Right atrium auricular region (tissue), 2 donors: ENCODE data around the gene EPN3. TPM values are rescaled to one million over a fixed set of nuclear protein-coding genes. Genes with fewer than 3 reads are reported as not detected.

Experiments used
- DNase-seq: peaks from one replicate; pipeline ENCODE4 v3.0.0-alpha.2; 2019; ENCODE audit warnings: low spot score
- H3K27ac ChIP-seq, 2 donors: fragments of 200-600 bp; sonication (generic); 1 replicate in 1 of 2; 2 replicates in 1 of 2; pipeline ENCODE4 v1.5.1; 2016 to 2019
- H3K27me3 ChIP-seq, 2 donors: fragments of 200-600 bp; sonication (generic); one replicate each; pipeline versions ENCODE4 v1.5.1 to v1.6.0; 2017 to 2019
- H3K36me3 ChIP-seq: fragments of 200-600 bp; sonication (generic); one replicate; pipeline ENCODE4 v1.5.1; 2016
- H3K4me1 ChIP-seq, 2 donors: fragments of 200-600 bp; sonication (generic); one replicate each; pipeline versions ENCODE4 v1.5.1 to v1.6.0; 2017 to 2019
- H3K4me3 ChIP-seq, 2 donors: fragments of 200-600 bp; sonication (generic); 1 replicate in 1 of 2; 2 replicates in 1 of 2; pipeline ENCODE4 v1.5.1; 2017 to 2019; ENCODE audit warnings: mild to moderate bottlenecking in 1 of 2, moderate library complexity in 1 of 2
- H3K9me3 ChIP-seq, 2 donors: fragments of 200-600 bp; sonication (generic); one replicate each; pipeline ENCODE4 v1.5.1; 2019
- total RNA-seq, 2 donors: library from RNA; depleted of rRNA; stranded (reverse); fragments of >200 nt; gene quantifications; one replicate each; pipeline ENCODE4 v1.1.0, GENCODE V29; 2016
- TF ChIP-seq, protein P1 (sequence below), 2 donors: fragments of 200-600 bp; sonication (generic); IDR thresholded peaks; one replicate each; pipeline ENCODE4 v1.5.1; 2019; ENCODE audit warnings: antibody characterized with exemption in 2 of 2

Gene EPN3
- total RNA-seq, 2 donors from 2014 or later, result 4.5 to 13.3 TPM

DNA sequence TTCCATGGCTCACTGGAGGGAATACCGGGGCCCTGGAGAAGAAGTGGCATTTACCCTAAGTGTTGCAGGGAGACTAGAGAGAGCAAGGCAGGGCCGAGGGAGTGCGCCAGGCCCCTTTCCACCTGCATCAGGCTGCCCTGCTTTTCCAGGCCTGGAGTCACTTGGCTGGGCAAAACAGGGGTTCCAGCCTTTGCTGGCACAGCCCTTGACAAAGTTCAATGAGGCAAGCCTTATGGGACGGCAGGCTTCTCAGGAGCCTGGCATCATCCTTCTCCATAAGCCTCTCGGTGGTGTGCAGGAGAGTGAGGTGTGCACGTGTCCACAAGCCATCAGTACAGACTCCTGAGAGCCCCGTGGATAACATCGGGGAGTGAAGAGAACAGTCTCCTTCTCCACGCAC lies 55.0 kb downstream of the EPN3 start:
- Histone ChIP-seq H3K36me3 (no peaks in the 10 kb centered on the region), H3K27ac (peak overlapping the region; percentile 84 to 94), H3K27me3 (no peaks in the 10 kb centered on the region), H3K4me1 (peaks cover 0 to 69% of the 10 kb centered on the region in 2 donors), H3K9me3 (no peaks in the 10 kb centered on the region), H3K4me3 (no peak overlapping the region)
- TF ChIP-seq, protein P1, sequence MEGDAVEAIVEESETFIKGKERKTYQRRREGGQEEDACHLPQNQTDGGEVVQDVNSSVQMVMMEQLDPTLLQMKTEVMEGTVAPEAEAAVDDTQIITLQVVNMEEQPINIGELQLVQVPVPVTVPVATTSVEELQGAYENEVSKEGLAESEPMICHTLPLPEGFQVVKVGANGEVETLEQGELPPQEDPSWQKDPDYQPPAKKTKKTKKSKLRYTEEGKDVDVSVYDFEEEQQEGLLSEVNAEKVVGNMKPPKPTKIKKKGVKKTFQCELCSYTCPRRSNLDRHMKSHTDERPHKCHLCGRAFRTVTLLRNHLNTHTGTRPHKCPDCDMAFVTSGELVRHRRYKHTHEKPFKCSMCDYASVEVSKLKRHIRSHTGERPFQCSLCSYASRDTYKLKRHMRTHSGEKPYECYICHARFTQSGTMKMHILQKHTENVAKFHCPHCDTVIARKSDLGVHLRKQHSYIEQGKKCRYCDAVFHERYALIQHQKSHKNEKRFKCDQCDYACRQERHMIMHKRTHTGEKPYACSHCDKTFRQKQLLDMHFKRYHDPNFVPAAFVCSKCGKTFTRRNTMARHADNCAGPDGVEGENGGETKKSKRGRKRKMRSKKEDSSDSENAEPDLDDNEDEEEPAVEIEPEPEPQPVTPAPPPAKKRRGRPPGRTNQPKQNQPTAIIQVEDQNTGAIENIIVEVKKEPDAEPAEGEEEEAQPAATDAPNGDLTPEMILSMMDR (IDR thresholded peaks at IDR 0.05), result no peak
- no peak for DNase-seq

DNA sequence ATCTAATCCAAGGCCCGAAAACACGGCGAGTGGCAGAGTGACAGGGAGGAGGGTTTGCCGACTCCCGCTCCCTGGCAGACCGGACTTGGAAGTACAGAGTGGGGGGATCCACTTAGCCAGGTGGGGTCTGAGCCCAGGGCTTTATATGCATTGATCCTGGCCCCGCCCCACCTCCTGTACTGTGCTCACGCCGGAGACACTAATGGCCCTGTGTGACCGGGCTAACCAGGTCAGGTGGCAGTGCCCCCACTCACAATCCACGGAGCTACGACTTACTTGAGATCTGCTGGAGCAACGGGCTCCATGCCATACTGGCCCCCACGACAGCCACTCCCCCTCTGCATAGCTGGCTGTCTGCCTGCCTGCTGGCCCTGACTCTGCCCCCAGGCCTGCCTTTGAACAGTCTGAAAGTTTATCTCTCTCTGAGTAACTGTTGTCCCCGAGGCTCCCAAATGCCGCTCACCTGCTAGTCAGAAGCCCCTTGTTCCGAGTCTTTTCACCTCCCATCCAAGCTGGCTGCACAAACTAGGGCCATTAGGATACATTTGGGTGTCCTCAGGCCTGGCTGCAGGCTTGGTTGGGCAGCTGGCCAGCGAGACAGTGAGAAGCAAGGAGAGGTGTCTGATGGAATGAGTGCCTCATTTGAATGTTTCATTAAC lies 56.0 kb downstream of the EPN3 start:
- no peak overlapping the region for H3K4me3 ChIP-seq
- H3K27ac ChIP-seq, result peak overlapping the region; percentile 64 to 94
- DNase-seq, result no peak
- no peaks in the 10 kb centered on the region for H3K36me3 ChIP-seq
- TF ChIP-seq, protein P1 (IDR thresholded peaks at IDR 0.05), result no peak
- H3K4me1 ChIP-seq, result peaks cover 0 to 71% of the 10 kb centered on the region in 2 donors
- no peaks in the 10 kb centered on the region for H3K9me3 ChIP-seq
- no peaks in the 10 kb centered on the region for H3K27me3 ChIP-seq

DNA sequence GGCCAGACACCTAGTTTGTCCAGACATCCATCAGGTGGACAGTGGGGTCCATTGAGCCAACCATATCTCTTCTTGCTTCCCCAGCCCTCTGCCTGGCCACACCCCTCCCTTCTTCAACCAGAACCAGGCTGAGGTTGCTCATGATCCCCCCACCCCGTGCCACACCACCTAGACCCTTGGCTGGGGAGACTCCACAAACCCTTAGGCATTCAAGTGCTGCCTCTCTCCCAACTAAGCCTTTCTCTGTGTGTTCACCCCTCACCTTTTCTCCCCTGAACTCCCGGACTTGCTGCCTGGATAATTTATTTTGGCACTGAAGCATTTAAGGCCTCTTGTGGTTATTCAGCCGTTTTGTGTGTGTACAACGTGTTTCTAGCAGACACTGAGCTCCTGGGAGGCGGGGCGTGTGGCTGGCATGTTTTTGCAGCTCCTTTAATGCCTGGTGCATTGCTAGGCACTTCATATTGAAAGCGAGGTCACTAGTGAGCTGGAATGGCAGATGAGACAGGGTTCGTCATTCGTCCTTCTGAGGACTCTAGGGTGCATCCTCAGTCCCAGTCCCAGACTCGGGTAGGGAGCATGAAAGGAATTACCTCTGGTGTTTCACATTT lies 56.7 kb downstream of the EPN3 start:
- Histone ChIP-seq H3K27ac (peak overlapping the region; percentile 64 to 94), H3K4me3 (no peak overlapping the region), H3K9me3 (no peaks in the 10 kb centered on the region), H3K36me3 (no peaks in the 10 kb centered on the region), H3K27me3 (no peaks in the 10 kb centered on the region), H3K4me1 (peaks cover 0 to 76% of the 10 kb centered on the region in 2 donors)
- TF ChIP-seq, protein P1 (IDR thresholded peaks at IDR 0.05), result no peak
- DNase-seq, result no peak

DNA sequence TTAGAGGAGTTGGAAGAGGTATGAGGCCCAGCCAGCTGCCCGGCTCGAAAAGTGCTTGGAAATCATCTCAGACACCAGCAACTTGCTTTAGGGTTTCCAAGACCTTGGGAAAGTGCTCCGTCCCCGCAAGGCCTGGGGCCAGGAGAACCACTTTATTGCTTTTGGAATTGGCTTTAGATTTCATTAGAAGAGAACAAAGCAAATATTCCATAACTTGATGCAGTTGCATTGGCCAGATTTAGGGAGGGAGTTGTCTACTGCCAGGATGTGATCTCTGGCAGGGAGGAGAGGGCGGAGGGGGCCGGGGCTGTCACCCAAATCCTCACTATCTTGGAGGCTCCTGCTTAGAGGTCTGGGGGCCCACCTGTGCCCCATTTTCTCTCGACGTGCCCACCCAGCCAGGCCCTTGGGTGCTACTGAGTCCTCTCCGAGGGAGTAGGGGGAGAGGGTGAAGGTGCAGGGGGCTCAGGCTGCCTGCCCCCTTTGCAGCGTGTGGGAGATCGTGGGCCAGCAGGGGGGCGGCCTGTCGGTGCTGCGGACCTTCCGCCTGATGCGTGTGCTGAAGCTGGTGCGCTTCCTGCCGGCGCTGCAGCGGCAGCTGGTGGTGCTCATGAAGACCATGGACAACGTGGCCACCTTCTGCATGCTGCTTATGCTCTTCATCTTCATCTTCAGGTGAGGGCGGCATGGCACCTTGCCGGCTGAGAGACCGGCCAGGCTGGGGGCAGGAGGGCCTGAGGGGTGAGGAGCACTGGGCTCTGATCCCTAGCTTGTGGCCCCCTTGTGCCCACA lies 58.6 kb downstream of the EPN3 start:
- peak overlapping the region; percentile 64 to 94 for H3K27ac ChIP-seq
- TF ChIP-seq, protein P1 (IDR thresholded peaks at IDR 0.05), result no peak
- DNase-seq, result no peak
- no peaks in the 10 kb centered on the region for H3K36me3 ChIP-seq
- no peak overlapping the region for H3K4me3 ChIP-seq
- no peaks in the 10 kb centered on the region for H3K27me3 ChIP-seq
- H3K4me1 ChIP-seq, result peaks cover 0 to 67% of the 10 kb centered on the region in 2 donors
- no peaks in the 10 kb centered on the region for H3K9me3 ChIP-seq

DNA sequence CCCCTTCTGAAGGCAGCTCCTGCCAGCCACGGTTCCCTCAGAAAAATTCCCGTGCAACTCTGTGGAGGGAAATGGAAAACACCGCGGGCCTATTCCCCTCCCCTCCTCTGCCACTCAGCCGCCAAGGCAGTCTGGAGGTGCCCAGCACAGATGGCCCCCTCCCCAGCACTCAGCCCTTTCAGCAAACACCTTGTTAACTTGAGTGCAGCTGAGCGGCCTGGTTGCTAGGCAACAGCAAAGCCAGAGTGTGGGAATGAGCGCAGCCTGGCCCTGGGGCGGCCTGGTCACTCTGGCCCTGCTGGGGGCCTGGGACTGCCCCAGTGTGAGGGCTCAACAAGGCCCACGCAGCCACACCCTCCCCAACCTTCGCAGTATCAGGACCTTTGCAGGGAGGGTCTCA lies 60.8 kb downstream of the EPN3 start:
- Histone ChIP-seq H3K27ac (peak overlapping the region; percentile 36 to 55), H3K9me3 (no peaks in the 10 kb centered on the region), H3K4me3 (no peak overlapping the region), H3K27me3 (no peaks in the 10 kb centered on the region), H3K4me1 (peaks cover 0 to 50% of the 10 kb centered on the region in 2 donors), H3K36me3 (no peaks in the 10 kb centered on the region)
- no peak for DNase-seq
- TF ChIP-seq, protein P1 (IDR thresholded peaks at IDR 0.05), result no peak

Other genes starting within 250 kb of the EPN3 start
- gene XYLT2, start 186.6 kb upstream of the EPN3 start, total RNA-seq, result 10 to 100 TPM; 17.1 to 20.6 TPM
- gene MRPL27, start 159.6 kb upstream of the EPN3 start, total RNA-seq, result 10 to 100 TPM; 87.1 to 91.0 TPM
- gene EME1, start 159.5 kb upstream of the EPN3 start, total RNA-seq, result under 1 TPM in 1 of 2 donors, not detected in 1; 0.33 TPM
- gene LRRC59, start 135.2 kb upstream of the EPN3 start, total RNA-seq, result 10 to 100 TPM; 31.7 to 50.6 TPM
- 10 to 100 TPM; 22.2 to 42.6 TPM for gene ACSF2, start 106.5 kb upstream of the EPN3 start, total RNA-seq
- gene CHAD, start 63.9 kb upstream of the EPN3 start, total RNA-seq, result under 1 TPM in 1 of 2 donors, not detected in 1; 0.70 TPM
- gene RSAD1, start 53.9 kb upstream of the EPN3 start, total RNA-seq, result 10 to 100 TPM; 19.1 to 19.3 TPM
- gene MYCBPAP, start 24.3 kb upstream of the EPN3 start, total RNA-seq, result under 1 TPM; 0.16 to 0.19 TPM
- 10 to 100 TPM; 42.8 to 59.3 TPM for gene SPATA20, start 14.4 kb downstream of the EPN3 start, total RNA-seq
- 1 to 10 TPM; 4.3 to 6.2 TPM for gene CACNA1G, start 28.0 kb downstream of the EPN3 start, total RNA-seq
- 1 to 10 TPM; 1.4 to 4.5 TPM for gene ABCC3, start 102.1 kb downstream of the EPN3 start, total RNA-seq
- gene ANKRD40, start 175.2 kb downstream of the EPN3 start, total RNA-seq, result 10 to 100 TPM; 30.5 to 33.8 TPM
- gene LUC7L3, start 186.9 kb downstream of the EPN3 start, total RNA-seq, result 10 to 100 TPM; 19.6 to 31.3 TPM
- not detected for gene ANKRD40CL, start 234.8 kb downstream of the EPN3 start, total RNA-seq